HepG2 (cell line): ENCODE results near the gene UBAP2. TPM values are rescaled to one million over a fixed set of nuclear protein-coding genes. Genes with fewer than 3 reads are reported as not detected.

Source experiments
- NCOA1 ChIP-seq: sonication (generic); formaldehyde crosslinking; IDR thresholded peaks from 2 replicates; pipeline ENCODE4 v1.9.0; 2021; ENCODE audit warnings: missing genetic modification reagents
- NCOA5 ChIP-seq: sonication (generic); formaldehyde crosslinking; IDR thresholded peaks from 2 replicates; pipeline ENCODE4 v1.4.0; 2020; ENCODE audit warnings: missing genetic modification reagents
- NFIC ChIP-seq: IDR thresholded peaks from 2 replicates; pipeline ENCODE4 v1.6.1; 2012; ENCODE audit warnings: mild to moderate bottlenecking, low read length, inconsistent platforms
- RFXAP ChIP-seq: sonication (generic); formaldehyde crosslinking; IDR thresholded peaks from 2 replicates; pipeline ENCODE4 v1.4.0; 2020; ENCODE audit warnings: missing genetic modification reagents, borderline replicate concordance
- SIN3A ChIP-seq: IDR thresholded peaks from 2 replicates; pipeline ENCODE4 v1.6.1; 2011; ENCODE audit warnings: low read depth, mild to moderate bottlenecking, control low read depth, low read length, borderline replicate concordance
- THYN1 ChIP-seq: sonication (generic); formaldehyde crosslinking; IDR thresholded peaks from 2 replicates; pipeline ENCODE4 v1.8.1; 2023; ENCODE audit warnings: low read depth, mild to moderate bottlenecking, moderate library complexity, missing genetic modification reagents, borderline replicate concordance
- YY1 ChIP-seq: IDR thresholded peaks from 2 replicates; pipeline ENCODE4 v1.6.1; 2011; ENCODE audit warnings: low read length, low read depth, moderate library complexity, mild to moderate bottlenecking; ENCODE audit not compliant: insufficient read depth, insufficient replicate concordance
- ZMYM2 ChIP-seq: sonication (generic); formaldehyde crosslinking; IDR thresholded peaks from 2 replicates; pipeline ENCODE4 v1.8.0; 2022; ENCODE audit warnings: mild to moderate bottlenecking, missing genetic modification reagents
- ZNF407 ChIP-seq: sonication (generic); formaldehyde crosslinking; IDR thresholded peaks from one replicate; pipeline ENCODE4 v1.5.1; 2020; ENCODE audit warnings: mild to moderate bottlenecking, missing genetic modification reagents; ENCODE audit errors: not compliant biosample characterization
- ZNF431 ChIP-seq: sonication (generic); formaldehyde crosslinking; IDR thresholded peaks from 2 replicates; pipeline ENCODE4 v1.9.0; 2022; ENCODE audit warnings: missing genetic modification reagents, low read depth, mild to moderate bottlenecking, borderline replicate concordance
- ZNF451 ChIP-seq: sonication (generic); formaldehyde crosslinking; IDR thresholded peaks from 2 replicates; pipeline ENCODE4 v1.5.0; 2020; ENCODE audit warnings: mild to moderate bottlenecking, missing genetic modification reagents
- polyA plus RNA-seq, 8 experiments: library from polyadenylated mRNA; depleted of rRNA in 3 of 8; stranded (reverse) in 7 of 8; unstranded in 1 of 8; fragments of >200 nt; fragmentation: Illumina TruSeq in 4 of 8; extraction: Trizol in 4 of 8; gene quantifications; 2 replicates each; pipeline versions ENCODE4 v1.2.1 to v1.2.3, GENCODE V29; 2011 to 2016; ENCODE audit warnings: low read depth in 4 of 8, missing spikeins in 1 of 8, mixed read lengths in 1 of 8; ENCODE audit not compliant: insufficient read depth in 1 of 8
- total RNA-seq, 5 experiments: library from RNA; depleted of rRNA; stranded (reverse); fragments of >200 nt; fragmentation: Illumina TruSeq; extraction: Trizol; gene quantifications; 2 replicates each; pipeline ENCODE4 v1.2.3, GENCODE V29; 2016; ENCODE audit warnings: low read depth in 1 of 5
- TF ChIP-seq, protein P1 (sequence below), 2 experiments: sonication (generic) in 1 of 2; formaldehyde crosslinking in 1 of 2; IDR thresholded peaks; 2 replicates each; pipeline versions ENCODE4 v1.5.1 to v1.6.1; 2011 to 2020; ENCODE audit warnings: borderline replicate concordance in 1 of 2, low read depth in 1 of 2, low read length in 1 of 2, mild to moderate bottlenecking in 1 of 2, missing genetic modification reagents in 1 of 2, moderate library complexity in 1 of 2
- TF ChIP-seq, protein P2 (sequence below), 2 experiments: sonication (generic) in 1 of 2; formaldehyde crosslinking in 1 of 2; IDR thresholded peaks; 2 replicates each; pipeline versions ENCODE4 v1.4.0 to v1.6.1; 2018 to 2020; ENCODE audit warnings: missing genetic modification reagents in 2 of 2, borderline replicate concordance in 1 of 2, low read depth in 1 of 2, mild to moderate bottlenecking in 1 of 2, missing biosample characterization in 1 of 2

Gene UBAP2
- total and polyA plus RNA-seq, 2 of the 13 experiments (the other 11 are each of a cell fraction or from before 2014, with no cell fraction given): 19.0 to 22.0 TPM

DNA sequence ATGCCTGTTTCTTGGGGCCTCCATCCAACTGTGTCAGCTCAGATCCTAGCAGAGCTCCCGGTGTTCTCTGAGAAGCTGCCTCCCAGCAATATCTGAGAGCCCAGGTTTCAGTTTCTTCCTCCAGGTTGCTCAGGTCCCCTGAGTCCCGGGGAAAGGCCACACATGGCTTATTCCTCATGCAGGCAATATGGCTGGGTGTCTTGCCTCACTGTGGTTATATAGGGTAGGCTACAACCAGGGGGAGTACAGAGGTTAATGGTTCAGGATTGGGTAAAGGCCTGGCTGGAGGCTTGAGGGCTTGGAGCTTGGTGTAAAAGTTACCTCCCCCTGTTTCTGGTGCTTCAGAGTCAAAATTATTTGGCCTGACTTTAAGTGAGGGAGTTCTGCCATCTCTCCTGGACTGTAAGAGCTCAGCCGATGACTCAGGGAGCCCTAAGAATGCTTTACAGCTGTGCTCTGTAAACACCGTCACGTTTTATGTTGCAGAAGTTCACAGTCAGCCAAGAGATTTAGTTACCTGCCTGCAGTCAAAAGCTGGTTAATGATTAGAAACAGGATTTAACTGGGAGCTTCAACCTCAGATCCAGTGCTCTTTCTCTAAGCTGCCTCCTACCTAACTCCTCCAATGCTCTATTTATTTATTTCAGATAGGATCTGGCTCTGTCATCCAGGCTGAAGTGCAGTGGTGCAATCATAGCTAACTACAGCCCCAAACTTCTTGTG, 24.3 kb upstream of the UBAP2 start (continued):
- TF ChIP-seq, protein P1, sequence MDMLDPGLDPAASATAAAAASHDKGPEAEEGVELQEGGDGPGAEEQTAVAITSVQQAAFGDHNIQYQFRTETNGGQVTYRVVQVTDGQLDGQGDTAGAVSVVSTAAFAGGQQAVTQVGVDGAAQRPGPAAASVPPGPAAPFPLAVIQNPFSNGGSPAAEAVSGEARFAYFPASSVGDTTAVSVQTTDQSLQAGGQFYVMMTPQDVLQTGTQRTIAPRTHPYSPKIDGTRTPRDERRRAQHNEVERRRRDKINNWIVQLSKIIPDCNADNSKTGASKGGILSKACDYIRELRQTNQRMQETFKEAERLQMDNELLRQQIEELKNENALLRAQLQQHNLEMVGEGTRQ (IDR thresholded peaks at IDR 0.05; ENCODE audit: low read depth, low read length): no peak
- TF ChIP-seq, protein P1 (CRISPR knock-in tag; IDR thresholded peaks at IDR 0.05; ENCODE audit: borderline replicate concordance): no peak
- TF ChIP-seq NCOA1 (CRISPR knock-in tag) (no peak), YY1 (peak; percentile 40), THYN1 (CRISPR knock-in tag) (no peak), ZNF407 (no peak), RFXAP (CRISPR knock-in tag) (peak; percentile 44; the same call in 1 of the 2 replicates), NFIC (no peak), ZNF431 (CRISPR knock-in tag) (0 out of 2 replicates have a peak, but pooled peaks have one; percentile 38), ZMYM2 (CRISPR knock-in tag) (no peak), ZNF451 (CRISPR knock-in tag) (no peak), SIN3A (no peak), NCOA5 (CRISPR knock-in tag) (no peak)
- TF ChIP-seq, protein P2, sequence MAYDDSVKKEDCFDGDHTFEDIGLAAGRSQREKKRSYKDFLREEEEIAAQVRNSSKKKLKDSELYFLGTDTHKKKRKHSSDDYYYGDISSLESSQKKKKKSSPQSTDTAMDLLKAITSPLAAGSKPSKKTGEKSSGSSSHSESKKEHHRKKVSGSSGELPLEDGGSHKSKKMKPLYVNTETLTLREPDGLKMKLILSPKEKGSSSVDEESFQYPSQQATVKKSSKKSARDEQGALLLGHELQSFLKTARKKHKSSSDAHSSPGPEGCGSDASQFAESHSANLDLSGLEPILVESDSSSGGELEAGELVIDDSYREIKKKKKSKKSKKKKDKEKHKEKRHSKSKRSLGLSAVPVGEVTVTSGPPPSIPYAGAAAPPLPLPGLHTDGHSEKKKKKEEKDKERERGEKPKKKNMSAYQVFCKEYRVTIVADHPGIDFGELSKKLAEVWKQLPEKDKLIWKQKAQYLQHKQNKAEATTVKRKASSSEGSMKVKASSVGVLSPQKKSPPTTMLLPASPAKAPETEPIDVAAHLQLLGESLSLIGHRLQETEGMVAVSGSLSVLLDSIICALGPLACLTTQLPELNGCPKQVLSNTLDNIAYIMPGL (CRISPR knock-in tag; IDR thresholded peaks at IDR 0.05; ENCODE audit: borderline replicate concordance in 1 of 2, low read depth in 1 of 2): peak in 1 of 2 experiments; percentile 48; a peak in 1 of 4 replicates
